ENCODE results near the gene ODF2.

DNA sequence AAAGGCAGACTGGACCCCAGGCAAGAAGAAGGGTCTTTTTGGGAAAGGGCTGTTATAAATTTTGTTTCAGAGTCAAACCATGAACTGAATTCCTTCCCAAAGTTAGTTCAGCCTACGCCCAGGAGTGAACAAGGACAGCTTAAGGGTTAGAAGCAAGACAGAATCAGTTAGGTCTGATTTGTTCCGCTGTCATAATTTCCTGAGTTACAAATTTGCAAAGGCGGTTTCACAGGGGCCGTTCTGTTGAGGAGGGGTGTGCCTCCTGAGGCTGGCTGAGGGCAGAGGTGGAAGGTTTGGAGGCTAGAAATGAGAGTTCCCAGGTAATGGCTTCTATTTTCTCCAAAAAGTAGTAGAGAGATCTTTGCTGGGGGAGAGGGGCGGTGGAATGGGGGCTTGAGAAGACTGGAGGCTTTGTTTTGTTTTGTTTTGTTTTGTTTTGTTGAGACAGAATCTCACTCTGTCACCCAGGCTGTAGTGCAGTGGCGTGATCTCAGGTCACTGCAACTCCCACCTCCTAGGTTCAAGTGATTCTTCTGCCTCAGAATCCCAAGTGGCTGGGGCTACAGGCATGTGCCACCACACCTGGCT is 39.3 kb upstream of the ODF2 start:
- TF ChIP-seq RELA (CRISPR knock-in tag; IDR thresholded peaks at IDR 0.05; ENCODE audit: borderline replicate concordance): no peak
- TF ChIP-seq, protein P1, sequence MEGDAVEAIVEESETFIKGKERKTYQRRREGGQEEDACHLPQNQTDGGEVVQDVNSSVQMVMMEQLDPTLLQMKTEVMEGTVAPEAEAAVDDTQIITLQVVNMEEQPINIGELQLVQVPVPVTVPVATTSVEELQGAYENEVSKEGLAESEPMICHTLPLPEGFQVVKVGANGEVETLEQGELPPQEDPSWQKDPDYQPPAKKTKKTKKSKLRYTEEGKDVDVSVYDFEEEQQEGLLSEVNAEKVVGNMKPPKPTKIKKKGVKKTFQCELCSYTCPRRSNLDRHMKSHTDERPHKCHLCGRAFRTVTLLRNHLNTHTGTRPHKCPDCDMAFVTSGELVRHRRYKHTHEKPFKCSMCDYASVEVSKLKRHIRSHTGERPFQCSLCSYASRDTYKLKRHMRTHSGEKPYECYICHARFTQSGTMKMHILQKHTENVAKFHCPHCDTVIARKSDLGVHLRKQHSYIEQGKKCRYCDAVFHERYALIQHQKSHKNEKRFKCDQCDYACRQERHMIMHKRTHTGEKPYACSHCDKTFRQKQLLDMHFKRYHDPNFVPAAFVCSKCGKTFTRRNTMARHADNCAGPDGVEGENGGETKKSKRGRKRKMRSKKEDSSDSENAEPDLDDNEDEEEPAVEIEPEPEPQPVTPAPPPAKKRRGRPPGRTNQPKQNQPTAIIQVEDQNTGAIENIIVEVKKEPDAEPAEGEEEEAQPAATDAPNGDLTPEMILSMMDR (IDR thresholded peaks at IDR 0.05): no peak
- TF ChIP-seq, protein P2, sequence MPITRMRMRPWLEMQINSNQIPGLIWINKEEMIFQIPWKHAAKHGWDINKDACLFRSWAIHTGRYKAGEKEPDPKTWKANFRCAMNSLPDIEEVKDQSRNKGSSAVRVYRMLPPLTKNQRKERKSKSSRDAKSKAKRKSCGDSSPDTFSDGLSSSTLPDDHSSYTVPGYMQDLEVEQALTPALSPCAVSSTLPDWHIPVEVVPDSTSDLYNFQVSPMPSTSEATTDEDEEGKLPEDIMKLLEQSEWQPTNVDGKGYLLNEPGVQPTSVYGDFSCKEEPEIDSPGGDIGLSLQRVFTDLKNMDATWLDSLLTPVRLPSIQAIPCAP (CRISPR knock-in tag; IDR thresholded peaks at IDR 0.05): no peak
- no peak for TF ChIP-seq SMAD3 (CRISPR knock-in tag; IDR thresholded peaks at IDR 0.05; ENCODE audit: borderline replicate concordance)
- TF ChIP-seq SMAD4 (CRISPR knock-in tag; IDR thresholded peaks at IDR 0.05): no peak
- TF ChIP-seq FOXK1 (CRISPR knock-in tag; IDR thresholded peaks at IDR 0.05): no peak
- TF ChIP-seq, protein P3, sequence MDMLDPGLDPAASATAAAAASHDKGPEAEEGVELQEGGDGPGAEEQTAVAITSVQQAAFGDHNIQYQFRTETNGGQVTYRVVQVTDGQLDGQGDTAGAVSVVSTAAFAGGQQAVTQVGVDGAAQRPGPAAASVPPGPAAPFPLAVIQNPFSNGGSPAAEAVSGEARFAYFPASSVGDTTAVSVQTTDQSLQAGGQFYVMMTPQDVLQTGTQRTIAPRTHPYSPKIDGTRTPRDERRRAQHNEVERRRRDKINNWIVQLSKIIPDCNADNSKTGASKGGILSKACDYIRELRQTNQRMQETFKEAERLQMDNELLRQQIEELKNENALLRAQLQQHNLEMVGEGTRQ (CRISPR knock-in tag; IDR thresholded peaks at IDR 0.05): no peak
- TF ChIP-seq ESRRA (CRISPR knock-in tag; IDR thresholded peaks at IDR 0.05; ENCODE audit: borderline replicate concordance): no peak
- TF ChIP-seq, protein P4, sequence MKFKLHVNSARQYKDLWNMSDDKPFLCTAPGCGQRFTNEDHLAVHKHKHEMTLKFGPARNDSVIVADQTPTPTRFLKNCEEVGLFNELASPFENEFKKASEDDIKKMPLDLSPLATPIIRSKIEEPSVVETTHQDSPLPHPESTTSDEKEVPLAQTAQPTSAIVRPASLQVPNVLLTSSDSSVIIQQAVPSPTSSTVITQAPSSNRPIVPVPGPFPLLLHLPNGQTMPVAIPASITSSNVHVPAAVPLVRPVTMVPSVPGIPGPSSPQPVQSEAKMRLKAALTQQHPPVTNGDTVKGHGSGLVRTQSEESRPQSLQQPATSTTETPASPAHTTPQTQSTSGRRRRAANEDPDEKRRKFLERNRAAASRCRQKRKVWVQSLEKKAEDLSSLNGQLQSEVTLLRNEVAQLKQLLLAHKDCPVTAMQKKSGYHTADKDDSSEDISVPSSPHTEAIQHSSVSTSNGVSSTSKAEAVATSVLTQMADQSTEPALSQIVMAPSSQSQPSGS (CRISPR knock-in tag; IDR thresholded peaks at IDR 0.05; ENCODE audit: borderline replicate concordance, low read depth): no peak
- TF ChIP-seq, protein P5, sequence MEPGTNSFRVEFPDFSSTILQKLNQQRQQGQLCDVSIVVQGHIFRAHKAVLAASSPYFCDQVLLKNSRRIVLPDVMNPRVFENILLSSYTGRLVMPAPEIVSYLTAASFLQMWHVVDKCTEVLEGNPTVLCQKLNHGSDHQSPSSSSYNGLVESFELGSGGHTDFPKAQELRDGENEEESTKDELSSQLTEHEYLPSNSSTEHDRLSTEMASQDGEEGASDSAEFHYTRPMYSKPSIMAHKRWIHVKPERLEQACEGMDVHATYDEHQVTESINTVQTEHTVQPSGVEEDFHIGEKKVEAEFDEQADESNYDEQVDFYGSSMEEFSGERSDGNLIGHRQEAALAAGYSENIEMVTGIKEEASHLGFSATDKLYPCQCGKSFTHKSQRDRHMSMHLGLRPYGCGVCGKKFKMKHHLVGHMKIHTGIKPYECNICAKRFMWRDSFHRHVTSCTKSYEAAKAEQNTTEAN (CRISPR knock-in tag; IDR thresholded peaks at IDR 0.05): no peak
- TF ChIP-seq, protein P6, sequence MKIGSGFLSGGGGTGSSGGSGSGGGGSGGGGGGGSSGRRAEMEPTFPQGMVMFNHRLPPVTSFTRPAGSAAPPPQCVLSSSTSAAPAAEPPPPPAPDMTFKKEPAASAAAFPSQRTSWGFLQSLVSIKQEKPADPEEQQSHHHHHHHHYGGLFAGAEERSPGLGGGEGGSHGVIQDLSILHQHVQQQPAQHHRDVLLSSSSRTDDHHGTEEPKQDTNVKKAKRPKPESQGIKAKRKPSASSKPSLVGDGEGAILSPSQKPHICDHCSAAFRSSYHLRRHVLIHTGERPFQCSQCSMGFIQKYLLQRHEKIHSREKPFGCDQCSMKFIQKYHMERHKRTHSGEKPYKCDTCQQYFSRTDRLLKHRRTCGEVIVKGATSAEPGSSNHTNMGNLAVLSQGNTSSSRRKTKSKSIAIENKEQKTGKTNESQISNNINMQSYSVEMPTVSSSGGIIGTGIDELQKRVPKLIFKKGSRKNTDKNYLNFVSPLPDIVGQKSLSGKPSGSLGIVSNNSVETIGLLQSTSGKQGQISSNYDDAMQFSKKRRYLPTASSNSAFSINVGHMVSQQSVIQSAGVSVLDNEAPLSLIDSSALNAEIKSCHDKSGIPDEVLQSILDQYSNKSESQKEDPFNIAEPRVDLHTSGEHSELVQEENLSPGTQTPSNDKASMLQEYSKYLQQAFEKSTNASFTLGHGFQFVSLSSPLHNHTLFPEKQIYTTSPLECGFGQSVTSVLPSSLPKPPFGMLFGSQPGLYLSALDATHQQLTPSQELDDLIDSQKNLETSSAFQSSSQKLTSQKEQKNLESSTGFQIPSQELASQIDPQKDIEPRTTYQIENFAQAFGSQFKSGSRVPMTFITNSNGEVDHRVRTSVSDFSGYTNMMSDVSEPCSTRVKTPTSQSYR (CRISPR knock-in tag; IDR thresholded peaks at IDR 0.05): no peak
- no peak for TF ChIP-seq NR1H2 (CRISPR knock-in tag; IDR thresholded peaks at IDR 0.05)
- TF ChIP-seq, protein P7, sequence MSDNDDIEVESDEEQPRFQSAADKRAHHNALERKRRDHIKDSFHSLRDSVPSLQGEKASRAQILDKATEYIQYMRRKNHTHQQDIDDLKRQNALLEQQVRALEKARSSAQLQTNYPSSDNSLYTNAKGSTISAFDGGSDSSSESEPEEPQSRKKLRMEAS (CRISPR knock-in tag; IDR thresholded peaks at IDR 0.05): no peak

Measured in WTC11 (cell line).